Right atrium auricular region (tissue), 2 donors: ENCODE results near the gene SCIMP. TPM values are rescaled to one million over a fixed set of nuclear protein-coding genes. Genes with fewer than 3 reads are reported as not detected.

Source experiments
- DNase-seq: peaks from one replicate; pipeline ENCODE4 v3.0.0-alpha.2; 2019; ENCODE audit warnings: low spot score
- H3K27ac ChIP-seq, 2 donors: fragments of 200-600 bp; sonication (generic); 1 replicate in 1 of 2; 2 replicates in 1 of 2; pipeline ENCODE4 v1.5.1; 2016 to 2019
- H3K27me3 ChIP-seq, 2 donors: fragments of 200-600 bp; sonication (generic); one replicate each; pipeline versions ENCODE4 v1.5.1 to v1.6.0; 2017 to 2019
- H3K36me3 ChIP-seq: fragments of 200-600 bp; sonication (generic); one replicate; pipeline ENCODE4 v1.5.1; 2016
- H3K4me1 ChIP-seq, 2 donors: fragments of 200-600 bp; sonication (generic); one replicate each; pipeline versions ENCODE4 v1.5.1 to v1.6.0; 2017 to 2019
- H3K4me3 ChIP-seq, 2 donors: fragments of 200-600 bp; sonication (generic); 1 replicate in 1 of 2; 2 replicates in 1 of 2; pipeline ENCODE4 v1.5.1; 2017 to 2019; ENCODE audit warnings: mild to moderate bottlenecking in 1 of 2, moderate library complexity in 1 of 2
- H3K9me3 ChIP-seq, 2 donors: fragments of 200-600 bp; sonication (generic); one replicate each; pipeline ENCODE4 v1.5.1; 2019
- CTCF ChIP-seq, 2 donors: fragments of 200-600 bp; sonication (generic); IDR thresholded peaks; one replicate each; pipeline ENCODE4 v1.5.1; 2019; ENCODE audit warnings: antibody characterized with exemption in 2 of 2
- total RNA-seq, 2 donors: library from RNA; depleted of rRNA; stranded (reverse); fragments of >200 nt; gene quantifications; one replicate each; pipeline ENCODE4 v1.1.0, GENCODE V29; 2016

The SCIMP gene
- total RNA-seq, 2 donors from 2014 or later = 1.1 to 2.8 TPM

DNA sequence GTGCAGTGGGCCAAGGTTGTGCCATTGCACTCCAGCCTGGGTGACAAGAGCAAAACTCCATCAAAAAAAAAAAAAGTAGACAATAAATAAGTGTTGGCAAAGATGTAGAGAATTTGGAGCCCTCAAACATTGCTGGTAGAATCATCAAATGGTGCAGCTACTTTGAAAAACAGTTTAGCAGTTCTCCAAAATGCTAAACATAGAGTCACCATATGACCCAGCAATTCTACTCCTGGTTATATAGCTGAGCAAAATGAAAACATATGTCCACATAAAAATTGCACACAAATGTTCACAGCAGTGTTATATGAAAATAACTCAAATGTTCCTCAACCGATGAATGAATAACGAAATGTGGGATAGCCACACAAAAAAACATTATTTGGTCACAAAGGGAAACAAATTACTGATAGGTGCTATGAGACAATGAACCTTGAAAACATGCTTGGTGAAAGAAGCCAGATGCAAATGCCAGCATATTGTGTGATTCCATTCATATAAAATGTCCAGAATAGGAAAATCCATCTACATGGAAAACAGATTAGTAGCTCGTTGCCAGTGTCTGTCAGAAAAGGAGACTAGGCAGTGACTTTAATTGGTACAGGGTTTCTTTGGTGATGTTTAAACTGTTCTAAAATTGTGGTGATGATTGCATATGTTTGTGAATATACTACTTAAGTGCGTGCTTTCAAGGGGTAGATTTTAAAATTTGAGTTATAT lies 34.7 kb upstream of the SCIMP start:
- Histone ChIP-seq H3K9me3 (no peaks in the 10 kb centered on the region), H3K27ac (no peak overlapping the region), H3K4me1 (no peaks in the 10 kb centered on the region), H3K36me3 (no peaks in the 10 kb centered on the region), H3K4me3 (no peak overlapping the region), H3K27me3 (no peaks in the 10 kb centered on the region)
- no peak for TF ChIP-seq CTCF (IDR thresholded peaks at IDR 0.05)
- DNase-seq = no peak

- no peaks in the 10 kb centered on the region for H3K4me1 ChIP-seq
- no peaks in the 10 kb centered on the region for H3K27me3 ChIP-seq
- DNase-seq = no peak
- TF ChIP-seq CTCF (IDR thresholded peaks at IDR 0.05) = no peak
- no peaks in the 10 kb centered on the region for H3K9me3 ChIP-seq
- no peaks in the 10 kb centered on the region for H3K36me3 ChIP-seq
- no peak overlapping the region for H3K27ac ChIP-seq
- H3K4me3 ChIP-seq = no peak overlapping the region
These were observed 30.2 kb upstream of the SCIMP start for GRCh38 chr17:5264893-5265292.

GRCh38 chr17:5263441-5263840 lies 28.8 kb upstream of the SCIMP start:
- TF ChIP-seq CTCF (IDR thresholded peaks at IDR 0.05) = no peak
- Histone ChIP-seq H3K36me3 (no peaks in the 10 kb centered on the region), H3K9me3 (no peaks in the 10 kb centered on the region), H3K27ac (no peak overlapping the region), H3K27me3 (no peaks in the 10 kb centered on the region), H3K4me1 (no peaks in the 10 kb centered on the region), H3K4me3 (no peak overlapping the region)
- no peak for DNase-seq

DNA sequence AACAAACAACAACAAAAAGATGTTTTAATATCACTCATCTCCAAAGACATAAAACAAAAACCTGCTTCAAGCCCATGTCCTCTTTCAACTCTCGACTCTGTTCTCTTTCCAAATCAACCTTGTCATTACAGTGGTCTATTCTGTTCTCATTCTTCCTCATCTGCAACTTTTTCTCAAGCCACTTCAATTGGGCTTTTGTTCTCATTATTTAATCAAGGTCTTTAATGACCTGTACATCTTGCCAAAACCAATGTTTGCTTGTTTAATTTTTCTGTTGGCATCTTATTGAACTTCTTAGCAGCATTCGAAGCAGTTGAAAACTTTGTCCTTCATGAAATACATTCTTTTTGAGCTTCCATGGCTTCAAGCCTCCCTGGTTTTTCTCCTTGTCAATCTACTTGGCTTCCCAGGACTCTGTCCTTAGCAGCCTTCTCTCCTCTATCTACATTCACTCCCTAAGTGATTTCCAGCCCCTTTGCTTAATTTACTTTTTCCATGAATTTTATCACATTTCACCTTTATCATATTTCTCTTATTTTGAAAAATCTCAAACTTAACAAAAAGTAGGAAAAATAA lies 27.8 kb upstream of the SCIMP start:
- no peaks in the 10 kb centered on the region for H3K9me3 ChIP-seq
- TF ChIP-seq CTCF (IDR thresholded peaks at IDR 0.05) = no peak
- no peaks in the 10 kb centered on the region for H3K4me1 ChIP-seq
- no peak for DNase-seq
- no peak overlapping the region for H3K27ac ChIP-seq
- H3K4me3 ChIP-seq = no peak overlapping the region
- H3K27me3 ChIP-seq = no peaks in the 10 kb centered on the region
- H3K36me3 ChIP-seq = no peaks in the 10 kb centered on the region

DNA sequence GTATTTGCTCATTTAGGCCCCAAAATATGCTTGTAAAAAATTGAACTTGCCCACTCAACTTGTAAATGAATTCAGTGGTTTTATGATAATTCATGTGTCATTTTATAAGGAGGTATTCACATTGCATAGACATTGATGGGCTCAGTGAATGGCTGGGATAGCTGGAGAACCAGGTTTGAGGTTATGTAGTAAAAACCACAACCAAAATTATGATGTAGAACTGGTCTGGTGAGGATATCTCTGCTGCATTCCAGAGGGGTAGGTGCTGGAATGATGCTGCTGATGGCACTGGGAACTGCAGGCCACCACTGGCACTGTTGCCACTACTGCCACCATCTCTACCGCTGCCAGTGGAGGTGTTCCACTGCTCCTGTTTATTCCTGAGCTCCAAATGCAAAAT lies 25.9 kb upstream of the SCIMP start:
- no peak overlapping the region for H3K4me3 ChIP-seq
- no peak overlapping the region for H3K27ac ChIP-seq
- no peaks in the 10 kb centered on the region for H3K27me3 ChIP-seq
- no peak for DNase-seq
- no peak for TF ChIP-seq CTCF (IDR thresholded peaks at IDR 0.05)
- no peaks in the 10 kb centered on the region for H3K36me3 ChIP-seq
- no peaks in the 10 kb centered on the region for H3K4me1 ChIP-seq
- H3K9me3 ChIP-seq = no peaks in the 10 kb centered on the region

GRCh38 chr17:5257124-5257523 lies 22.5 kb upstream of the SCIMP start:
- Histone ChIP-seq H3K36me3 (no peaks in the 10 kb centered on the region), H3K9me3 (no peaks in the 10 kb centered on the region), H3K27me3 (no peaks in the 10 kb centered on the region), H3K4me1 (no peaks in the 10 kb centered on the region), H3K4me3 (no peak overlapping the region), H3K27ac (no peak overlapping the region)
- no peak for DNase-seq
- no peak for TF ChIP-seq CTCF (IDR thresholded peaks at IDR 0.05)
